MM.1S (cell line): ENCODE data around the gene DSG2.

Experiments used
- EZH2 ChIP-seq: fragments of 300-600 bp; sonication (generic); optimal IDR thresholded peaks from 2 replicates; pipeline ENCODE3; 2017; ENCODE audit warnings: low read depth, mild to moderate bottlenecking, antibody characterized with exemption, low read length, mixed read lengths
- TF ChIP-seq, protein P1 (sequence below): fragments of 300-600 bp; sonication (generic); IDR thresholded peaks from 2 replicates; pipeline ENCODE4 v1.5.1; 2016; ENCODE audit warnings: antibody characterized with exemption, low read length, mixed read lengths

DNA sequence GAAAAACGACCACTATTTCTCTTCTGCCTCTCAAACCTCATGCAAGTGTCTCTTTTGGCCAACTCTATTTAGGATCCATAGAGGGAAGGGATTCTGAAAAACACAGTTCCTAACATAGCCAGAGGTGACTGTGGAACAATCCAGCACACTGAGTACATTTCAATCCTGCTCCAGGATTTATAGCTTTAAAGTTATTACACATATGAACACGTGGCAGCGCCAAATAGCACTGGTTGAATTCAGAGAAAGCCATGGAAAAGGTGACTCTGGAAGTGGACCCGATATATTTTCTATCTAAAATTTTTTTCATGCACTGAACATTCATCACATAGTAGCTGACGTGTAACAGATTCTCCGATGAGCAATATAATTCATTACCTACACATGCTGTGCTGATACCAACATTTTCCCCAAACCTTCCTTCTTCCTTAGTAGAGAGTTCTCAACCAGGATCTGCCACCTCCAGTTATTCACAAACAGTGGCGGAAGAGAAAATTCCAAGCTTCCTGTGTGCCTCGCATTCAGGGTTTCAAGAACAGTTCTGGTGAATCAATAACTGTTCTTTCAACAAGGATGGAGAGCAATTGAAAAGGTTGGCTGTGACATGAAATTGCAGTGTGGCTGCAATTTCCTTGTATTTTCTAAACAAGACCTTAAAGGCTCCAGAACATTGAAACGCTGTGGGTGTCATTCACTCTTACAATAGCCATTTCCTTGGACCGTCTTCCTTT, 68.0 kb downstream of the DSG2 start:
- TF ChIP-seq, protein P1, sequence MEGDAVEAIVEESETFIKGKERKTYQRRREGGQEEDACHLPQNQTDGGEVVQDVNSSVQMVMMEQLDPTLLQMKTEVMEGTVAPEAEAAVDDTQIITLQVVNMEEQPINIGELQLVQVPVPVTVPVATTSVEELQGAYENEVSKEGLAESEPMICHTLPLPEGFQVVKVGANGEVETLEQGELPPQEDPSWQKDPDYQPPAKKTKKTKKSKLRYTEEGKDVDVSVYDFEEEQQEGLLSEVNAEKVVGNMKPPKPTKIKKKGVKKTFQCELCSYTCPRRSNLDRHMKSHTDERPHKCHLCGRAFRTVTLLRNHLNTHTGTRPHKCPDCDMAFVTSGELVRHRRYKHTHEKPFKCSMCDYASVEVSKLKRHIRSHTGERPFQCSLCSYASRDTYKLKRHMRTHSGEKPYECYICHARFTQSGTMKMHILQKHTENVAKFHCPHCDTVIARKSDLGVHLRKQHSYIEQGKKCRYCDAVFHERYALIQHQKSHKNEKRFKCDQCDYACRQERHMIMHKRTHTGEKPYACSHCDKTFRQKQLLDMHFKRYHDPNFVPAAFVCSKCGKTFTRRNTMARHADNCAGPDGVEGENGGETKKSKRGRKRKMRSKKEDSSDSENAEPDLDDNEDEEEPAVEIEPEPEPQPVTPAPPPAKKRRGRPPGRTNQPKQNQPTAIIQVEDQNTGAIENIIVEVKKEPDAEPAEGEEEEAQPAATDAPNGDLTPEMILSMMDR = no peak
- no peak for TF ChIP-seq EZH2
